HepG2 (cell line): Measurements from ENCODE around the gene WRAP73. TPM values are rescaled to one million over a fixed set of nuclear protein-coding genes. Genes with fewer than 3 reads are reported as not detected.

Source experiments
- AGO2 ChIP-seq: fragments of 200-400 bp; formaldehyde crosslinking; optimal IDR thresholded peaks from 2 replicates; pipeline ENCODE3; 2017; ENCODE audit warnings: mild to moderate bottlenecking, low read depth, low read length, moderate library complexity
- CENPT ChIP-seq: sonication (generic); formaldehyde crosslinking; IDR thresholded peaks from 2 replicates; pipeline ENCODE4 v1.8.0; 2022; ENCODE audit warnings: low read depth, mild to moderate bottlenecking, moderate library complexity, missing genetic modification reagents
- E2F1 ChIP-seq: sonication (generic); formaldehyde crosslinking; IDR thresholded peaks from 2 replicates; pipeline ENCODE4 v1.5.0; 2020; ENCODE audit warnings: missing genetic modification reagents
- ELF4 ChIP-seq: sonication (generic); formaldehyde crosslinking; IDR thresholded peaks from 2 replicates; pipeline ENCODE4 v1.5.0; 2020; ENCODE audit warnings: missing genetic modification reagents, mild to moderate bottlenecking, moderate library complexity, borderline replicate concordance
- HNRNPLL ChIP-seq: fragments of 200-400 bp; formaldehyde crosslinking; IDR thresholded peaks from 2 replicates; pipeline ENCODE4 v1.6.1; 2017; ENCODE audit warnings: mild to moderate bottlenecking, low read depth, low read length; ENCODE audit not compliant: poor library complexity, severe bottlenecking
- HOXA5 ChIP-seq: sonication (generic); formaldehyde crosslinking; IDR thresholded peaks from 2 replicates; pipeline ENCODE4 v1.4.0; 2020; ENCODE audit warnings: missing genetic modification reagents
- PPARG ChIP-seq: conservative IDR thresholded peaks from 2 replicates; pipeline ENCODE4 v1.6.1; 2016; ENCODE audit warnings: missing biosample characterization, missing genetic modification reagents
- REL ChIP-seq: sonication (generic); formaldehyde crosslinking; conservative IDR thresholded peaks from 2 replicates; pipeline ENCODE4 v1.8.0; 2022; ENCODE audit warnings: mild to moderate bottlenecking, missing genetic modification reagents, moderate library complexity
- ZBTB33 ChIP-seq: sonication (generic); formaldehyde crosslinking; IDR thresholded peaks from 2 replicates; pipeline ENCODE4 v1.4.0; 2020; ENCODE audit warnings: missing genetic modification reagents
- ZMYM3 ChIP-seq: sonication (generic); formaldehyde crosslinking; IDR thresholded peaks from 2 replicates; pipeline ENCODE4 v1.5.1; 2020; ENCODE audit warnings: mild to moderate bottlenecking, missing genetic modification reagents
- ZNF232 ChIP-seq: sonication (generic); formaldehyde crosslinking; IDR thresholded peaks from 2 replicates; pipeline ENCODE4 v1.4.0; 2020; ENCODE audit warnings: missing genetic modification reagents, borderline replicate concordance
- ZNF414 ChIP-seq: sonication (generic); formaldehyde crosslinking; IDR thresholded peaks from 2 replicates; pipeline ENCODE4 v1.5.0; 2020; ENCODE audit warnings: missing genetic modification reagents
- ZNF441 ChIP-seq: sonication (generic); formaldehyde crosslinking; IDR thresholded peaks from 2 replicates; pipeline ENCODE4 v1.7.0; 2021; ENCODE audit warnings: missing genetic modification reagents, borderline replicate concordance
- ZNF496 ChIP-seq: sonication (generic); formaldehyde crosslinking; IDR thresholded peaks from 2 replicates; pipeline ENCODE4 v1.8.1; 2023; ENCODE audit warnings: mild to moderate bottlenecking, moderate library complexity, missing genetic modification reagents; ENCODE audit not compliant: insufficient replicate concordance
- ZNF639 ChIP-seq: conservative IDR thresholded peaks from 2 replicates; pipeline ENCODE4 v1.6.1; 2018; ENCODE audit warnings: missing genetic modification reagents
- ZNF709 ChIP-seq: sonication (generic); formaldehyde crosslinking; IDR thresholded peaks from 2 replicates; pipeline ENCODE4 v1.5.0; 2020; ENCODE audit warnings: mild to moderate bottlenecking, missing genetic modification reagents
- polyA plus RNA-seq, 8 experiments: library from polyadenylated mRNA; depleted of rRNA in 3 of 8; stranded (reverse) in 7 of 8; unstranded in 1 of 8; fragments of >200 nt; fragmentation: Illumina TruSeq in 4 of 8; extraction: Trizol in 4 of 8; gene quantifications; 2 replicates each; pipeline versions ENCODE4 v1.2.1 to v1.2.3, GENCODE V29; 2011 to 2016; ENCODE audit warnings: low read depth in 4 of 8, missing spikeins in 1 of 8, mixed read lengths in 1 of 8; ENCODE audit not compliant: insufficient read depth in 1 of 8
- total RNA-seq, 5 experiments: library from RNA; depleted of rRNA; stranded (reverse); fragments of >200 nt; fragmentation: Illumina TruSeq; extraction: Trizol; gene quantifications; 2 replicates each; pipeline ENCODE4 v1.2.3, GENCODE V29; 2016; ENCODE audit warnings: low read depth in 1 of 5
- TF ChIP-seq, protein P1 (sequence below), 2 experiments: sonication (generic) in 1 of 2; formaldehyde crosslinking in 1 of 2; IDR thresholded peaks; 2 replicates each; pipeline versions ENCODE4 v1.4.0 to v1.6.1; 2016 to 2020; ENCODE audit warnings: borderline replicate concordance in 1 of 2, low read depth in 1 of 2, mild to moderate bottlenecking in 1 of 2, missing genetic modification reagents in 1 of 2

The WRAP73 gene
- total and polyA plus RNA-seq, 2 of the 13 experiments (the other 11 are each of a cell fraction or from before 2014, with no cell fraction given): 18.1 to 40.4 TPM

- TF ChIP-seq CENPT (0 out of 2 replicates have a peak, but pooled peaks have one; percentile 37), ZNF496 (CRISPR knock-in tag) (no peak), ZNF414 (CRISPR knock-in tag) (0 out of 2 replicates have a peak, but pooled peaks have one; percentile 41), PPARG (no peak), ELF4 (CRISPR knock-in tag) (no peak), ZNF709 (CRISPR knock-in tag) (peak; percentile 28; the same call in 1 of the 2 replicates), ZNF232 (CRISPR knock-in tag) (no peak), HNRNPLL (peak; percentile 21), HOXA5 (CRISPR knock-in tag) (no peak), REL (CRISPR knock-in tag) (no peak), ZNF639 (CRISPR knock-in tag) (peak; percentile 2; the same call in 1 of the 2 replicates), ZBTB33 (no peak), ZNF441 (0 out of 2 replicates have a peak, but pooled peaks have one; percentile 55), AGO2 (peak; percentile 87), E2F1 (CRISPR knock-in tag) (no peak), ZMYM3 (no peak)
- TF ChIP-seq, protein P1, sequence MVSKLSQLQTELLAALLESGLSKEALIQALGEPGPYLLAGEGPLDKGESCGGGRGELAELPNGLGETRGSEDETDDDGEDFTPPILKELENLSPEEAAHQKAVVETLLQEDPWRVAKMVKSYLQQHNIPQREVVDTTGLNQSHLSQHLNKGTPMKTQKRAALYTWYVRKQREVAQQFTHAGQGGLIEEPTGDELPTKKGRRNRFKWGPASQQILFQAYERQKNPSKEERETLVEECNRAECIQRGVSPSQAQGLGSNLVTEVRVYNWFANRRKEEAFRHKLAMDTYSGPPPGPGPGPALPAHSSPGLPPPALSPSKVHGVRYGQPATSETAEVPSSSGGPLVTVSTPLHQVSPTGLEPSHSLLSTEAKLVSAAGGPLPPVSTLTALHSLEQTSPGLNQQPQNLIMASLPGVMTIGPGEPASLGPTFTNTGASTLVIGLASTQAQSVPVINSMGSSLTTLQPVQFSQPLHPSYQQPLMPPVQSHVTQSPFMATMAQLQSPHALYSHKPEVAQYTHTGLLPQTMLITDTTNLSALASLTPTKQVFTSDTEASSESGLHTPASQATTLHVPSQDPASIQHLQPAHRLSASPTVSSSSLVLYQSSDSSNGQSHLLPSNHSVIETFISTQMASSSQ (IDR thresholded peaks at IDR 0.05; ENCODE audit: low read depth): no peak
- TF ChIP-seq, protein P1 (CRISPR knock-in tag; IDR thresholded peaks at IDR 0.05; ENCODE audit: borderline replicate concordance): 0 out of 2 replicates have a peak, but pooled peaks have one; percentile 16
These were observed 24.6 kb downstream of the WRAP73 start (continued) for GRCh38 chr1:3625151-3625907.
